K562 (cell line): ENCODE measurements around the gene HSPA1B. TPM values are rescaled to one million over a fixed set of nuclear protein-coding genes. Genes with fewer than 3 reads are reported as not detected.

Experiments used
- CBX8 ChIP-seq: fragments of 200-600 bp; sonication (generic); IDR thresholded peaks from 2 replicates; pipeline ENCODE4 v1.6.1; 2012; ENCODE audit warnings: borderline replicate concordance, mixed run types, low read depth, mild to moderate bottlenecking, moderate library complexity, mixed read lengths, low read length, control low read depth, inconsistent platforms; ENCODE audit not compliant: poor library complexity, severe bottlenecking; ENCODE audit errors: extremely low read depth
- CREBBP ChIP-seq: IDR thresholded peaks from one replicate; pipeline ENCODE4 v1.6.1; 2012; ENCODE audit warnings: low read depth, mild to moderate bottlenecking, control low read depth, inconsistent platforms, low read length
- CTCFL ChIP-seq: IDR thresholded peaks from 2 replicates; pipeline ENCODE4 v1.6.1; 2011; ENCODE audit warnings: borderline replicate concordance, low read depth, mild to moderate bottlenecking, moderate library complexity, low read length; ENCODE audit not compliant: insufficient read depth, poor library complexity, severe bottlenecking
- CXXC5 ChIP-seq: fragments of 250-450 bp; sonication (Bioruptor Pico); IDR thresholded peaks from 2 replicates; pipeline ENCODE4 v1.8.0; 2022; ENCODE audit warnings: inconsistent platforms, mild to moderate bottlenecking, moderate library complexity
- DLX4 ChIP-seq: fragments of 250-450 bp; sonication (Bioruptor Pico); IDR thresholded peaks from 2 replicates; pipeline ENCODE4 v1.6.1; 2021; ENCODE audit warnings: mild to moderate bottlenecking
- HMBOX1 ChIP-seq: sonication (generic); IDR thresholded peaks from 2 replicates; pipeline ENCODE4 v1.6.1; 2016
- HNRNPLL ChIP-seq: fragments of 200-400 bp; formaldehyde crosslinking; IDR thresholded peaks from 2 replicates; pipeline ENCODE4 v1.6.1; 2017; ENCODE audit warnings: low read length, low read depth, mild to moderate bottlenecking; ENCODE audit not compliant: poor library complexity, severe bottlenecking
- IRF9 ChIP-seq: fragments of 450-650 bp; IDR thresholded peaks from 2 replicates; pipeline ENCODE4 v1.6.1; 2016; ENCODE audit warnings: missing biosample characterization, missing genetic modification characterization
- NCOA4 ChIP-seq: fragments of 450-650 bp; IDR thresholded peaks from 2 replicates; pipeline ENCODE4 v1.6.1; 2018; ENCODE audit warnings: mild to moderate bottlenecking; ENCODE audit not compliant: partially characterized antibody
- NFYB ChIP-seq: IDR thresholded peaks from 2 replicates; pipeline ENCODE4 v1.6.1; 2011; ENCODE audit warnings: mild to moderate bottlenecking, moderate library complexity; ENCODE audit not compliant: insufficient read length; ENCODE audit errors: extremely low read depth
- PKNOX1 ChIP-seq: fragments of 450-650 bp; IDR thresholded peaks from 2 replicates; pipeline ENCODE4 v1.6.1; 2016
- RBFOX2 ChIP-seq: fragments of 200-400 bp; formaldehyde crosslinking; IDR thresholded peaks from 2 replicates; pipeline ENCODE4 v1.6.1; 2017; ENCODE audit warnings: low read depth, mild to moderate bottlenecking, low read length, moderate library complexity
- SFPQ ChIP-seq: fragments of 200-400 bp; formaldehyde crosslinking; IDR thresholded peaks from 2 replicates; pipeline ENCODE4 v1.6.1; 2017; ENCODE audit warnings: mild to moderate bottlenecking, low read depth, low read length, moderate library complexity
- SMAD1 ChIP-seq: fragments of 150-350 bp; IDR thresholded peaks from 2 replicates; pipeline ENCODE4 v1.6.1; 2014; ENCODE audit warnings: low read length, low read depth; ENCODE audit not compliant: partially characterized antibody
- SUPT5H ChIP-seq: fragments of 450-650 bp; IDR thresholded peaks from 2 replicates; pipeline ENCODE4 v1.6.1; 2016
- TCF7 ChIP-seq: sonication (generic); IDR thresholded peaks from 2 replicates; pipeline ENCODE4 v1.6.1; 2016; ENCODE audit warnings: antibody characterized with exemption, borderline replicate concordance
- TCF7L2 ChIP-seq: fragments of 150-350 bp; IDR thresholded peaks from 2 replicates; pipeline ENCODE4 v1.6.1; 2016; ENCODE audit warnings: low read depth, mild to moderate bottlenecking, low read length, moderate library complexity
- TEAD2 ChIP-seq: fragments of 450-650 bp; IDR thresholded peaks from 2 replicates; pipeline ENCODE4 v1.6.1; 2016; ENCODE audit warnings: missing genetic modification characterization, control low read depth, missing compliant biosample characterization
- ZEB2 ChIP-seq: fragments of 450-650 bp; IDR thresholded peaks from 2 replicates; pipeline ENCODE4 v1.6.1; 2016
- ZFP1 ChIP-seq: fragments of 450-650 bp; formaldehyde crosslinking; IDR thresholded peaks from 2 replicates; pipeline ENCODE4 v1.4.0; 2020; ENCODE audit warnings: mild to moderate bottlenecking, mixed read lengths
- ZNF146 ChIP-seq: IDR thresholded peaks from one replicate; pipeline ENCODE4 v1.6.1; 2018; ENCODE audit warnings: missing compliant biosample characterization; ENCODE audit not compliant: unreplicated experiment
- polyA plus RNA-seq, 8 experiments: library from polyadenylated mRNA; depleted of rRNA in 4 of 8; stranded (reverse) in 5 of 8; unstranded in 3 of 8; fragments of >200 nt; fragmentation: Nextera tagmentation in 2 of 8; fragmentation: Illumina TruSeq in 1 of 8; extraction: Ambion mirVana in 2 of 8; extraction: Trizol in 1 of 8; gene quantifications; 2 replicates each; pipeline versions ENCODE4 v1.2.1 to v1.2.3, GENCODE V29; 2011 to 2014; ENCODE audit warnings: inconsistent platforms in 1 of 8, missing spikeins in 1 of 8
- total RNA-seq, 7 experiments: library from RNA; depleted of rRNA in 6 of 7; stranded (reverse); fragments of >200 nt in 6 of 7; fragmentation: Illumina TruSeq in 2 of 7; extraction: Trizol in 2 of 7; gene quantifications; 2 replicates each; pipeline versions ENCODE4 v1.2.1 to v1.2.3, GENCODE V29; 2011 to 2021; ENCODE audit warnings: low replicate concordance in 1 of 7

Gene HSPA1B
- total and polyA plus RNA-seq, 9 of the 15 experiments (the other 6 are each of a cell fraction or from before 2014, with no cell fraction given) = 0.27 to 227 (median 51.2) TPM

- TF ChIP-seq SFPQ (no peak), HNRNPLL (no peak), TCF7L2 (no peak), ZNF146 (CRISPR knock-in tag) (no peak), PKNOX1 (no peak), DLX4 (no peak), CXXC5 (peak; percentile 90), TEAD2 (tag) (no peak), SUPT5H (peak; percentile 49), ZEB2 (no peak), NFYB (no peak), CBX8 (no peak), RBFOX2 (no peak), SMAD1 (no peak), HMBOX1 (no peak), TCF7 (no peak), CREBBP (no peak), ZFP1 (peak; percentile 79; the same call in 1 of the 2 replicates), CTCFL (no peak), NCOA4 (no peak), IRF9 (no peak)
These were observed 699 bp upstream of the HSPA1B start (continued) for GRCh38 chr6:31826793-31827285.
